Measurements from ENCODE around the gene CFAP97D1. TPM values are rescaled to one million over a fixed set of nuclear protein-coding genes. Genes with fewer than 3 reads are reported as not detected.

The CFAP97D1 gene
- total RNA-seq, 4 donors from 2014 or later = 0.42 TPM; not detected in 3

DNA sequence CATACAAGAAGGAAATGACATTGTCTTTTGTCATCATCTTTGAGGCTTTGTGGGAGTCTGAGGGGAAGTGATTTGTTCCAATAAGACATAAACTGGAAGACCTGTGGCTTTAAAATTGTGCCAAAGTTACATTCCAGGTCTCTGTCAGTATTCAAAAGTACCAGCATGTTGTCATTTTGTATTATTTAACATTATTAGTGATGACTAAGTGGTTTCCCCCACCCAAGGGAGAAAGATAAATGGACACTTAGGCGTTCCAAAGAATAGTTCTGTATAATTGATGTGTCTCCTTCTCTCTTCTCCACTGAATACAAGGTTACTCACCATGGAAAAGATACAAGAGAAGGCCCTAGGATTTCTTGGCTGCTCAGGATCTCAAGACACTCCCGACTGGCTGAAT is 3.8 kb downstream of the CFAP97D1 start:
- whole genome bisulfite sequencing, 2 donors = 56 to 75% methylated on average over 2 of the region's 2 CpGs
- Histone ChIP-seq H3K36me3 (no peaks in the 10 kb centered on the region), H3K4me3 (no peak overlapping the region), H3K27me3 (no peaks in the 10 kb centered on the region), H3K9me3 (no peaks in the 10 kb centered on the region), H3K4me1 (peaks cover 0 to 11% (median 5%) of the 10 kb centered on the region in 4 donors), H3K27ac (peak overlapping the region in 2 of 4 donors; percentile 38 to 74)
- TF ChIP-seq EP300 (IDR thresholded peaks at IDR 0.05) (no peak), POLR2A (IDR thresholded peaks at IDR 0.05) (no peak)
- TF ChIP-seq, protein P1, sequence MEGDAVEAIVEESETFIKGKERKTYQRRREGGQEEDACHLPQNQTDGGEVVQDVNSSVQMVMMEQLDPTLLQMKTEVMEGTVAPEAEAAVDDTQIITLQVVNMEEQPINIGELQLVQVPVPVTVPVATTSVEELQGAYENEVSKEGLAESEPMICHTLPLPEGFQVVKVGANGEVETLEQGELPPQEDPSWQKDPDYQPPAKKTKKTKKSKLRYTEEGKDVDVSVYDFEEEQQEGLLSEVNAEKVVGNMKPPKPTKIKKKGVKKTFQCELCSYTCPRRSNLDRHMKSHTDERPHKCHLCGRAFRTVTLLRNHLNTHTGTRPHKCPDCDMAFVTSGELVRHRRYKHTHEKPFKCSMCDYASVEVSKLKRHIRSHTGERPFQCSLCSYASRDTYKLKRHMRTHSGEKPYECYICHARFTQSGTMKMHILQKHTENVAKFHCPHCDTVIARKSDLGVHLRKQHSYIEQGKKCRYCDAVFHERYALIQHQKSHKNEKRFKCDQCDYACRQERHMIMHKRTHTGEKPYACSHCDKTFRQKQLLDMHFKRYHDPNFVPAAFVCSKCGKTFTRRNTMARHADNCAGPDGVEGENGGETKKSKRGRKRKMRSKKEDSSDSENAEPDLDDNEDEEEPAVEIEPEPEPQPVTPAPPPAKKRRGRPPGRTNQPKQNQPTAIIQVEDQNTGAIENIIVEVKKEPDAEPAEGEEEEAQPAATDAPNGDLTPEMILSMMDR (IDR thresholded peaks at IDR 0.05) = no peak
- no peak for DNase-seq (ENCODE audit: low spot score in 2 of 2)

DNA sequence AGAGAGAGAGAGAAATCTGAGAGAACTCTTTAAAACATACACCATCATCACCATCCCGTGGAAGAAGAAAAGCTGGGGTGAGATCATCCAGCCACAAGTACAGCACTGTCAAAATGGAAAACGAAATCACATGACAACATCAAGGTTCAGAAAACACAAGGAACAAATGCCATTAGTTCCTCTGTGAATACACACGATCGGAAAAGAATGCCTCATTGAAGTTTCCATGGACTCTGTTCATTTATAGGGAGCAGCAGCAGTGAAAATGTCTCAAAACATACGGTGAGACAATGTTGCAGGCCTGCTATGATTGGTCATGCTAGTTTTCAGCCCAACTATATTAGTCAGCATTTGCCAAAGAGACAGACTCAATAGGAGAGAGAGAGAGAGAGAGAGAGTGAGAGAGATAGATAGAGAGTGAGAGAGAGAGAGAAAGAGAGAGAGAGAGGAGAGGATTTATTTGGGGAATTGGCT is 4.4 kb downstream of the CFAP97D1 start:
- Histone ChIP-seq H3K4me3 (no peak overlapping the region), H3K36me3 (no peaks in the 10 kb centered on the region), H3K9me3 (no peaks in the 10 kb centered on the region), H3K27me3 (no peaks in the 10 kb centered on the region), H3K4me1 (peaks cover 0 to 5% (median under 1%) of the 10 kb centered on the region in 4 donors), H3K27ac (peak overlapping the region in 2 of 4 donors; percentile 38 to 74)
- WGBS, 2 donors = 33 to 36% methylated on average over 5 of the region's 5 CpGs
- TF ChIP-seq EP300 (IDR thresholded peaks at IDR 0.05) = no peak
- no peak for TF ChIP-seq POLR2A (IDR thresholded peaks at IDR 0.05)
- TF ChIP-seq, protein P1 (IDR thresholded peaks at IDR 0.05) = peak in 1 of 5 experiments; percentile 35
- DNase-seq (ENCODE audit: low spot score in 2 of 2) = no peak

DNA sequence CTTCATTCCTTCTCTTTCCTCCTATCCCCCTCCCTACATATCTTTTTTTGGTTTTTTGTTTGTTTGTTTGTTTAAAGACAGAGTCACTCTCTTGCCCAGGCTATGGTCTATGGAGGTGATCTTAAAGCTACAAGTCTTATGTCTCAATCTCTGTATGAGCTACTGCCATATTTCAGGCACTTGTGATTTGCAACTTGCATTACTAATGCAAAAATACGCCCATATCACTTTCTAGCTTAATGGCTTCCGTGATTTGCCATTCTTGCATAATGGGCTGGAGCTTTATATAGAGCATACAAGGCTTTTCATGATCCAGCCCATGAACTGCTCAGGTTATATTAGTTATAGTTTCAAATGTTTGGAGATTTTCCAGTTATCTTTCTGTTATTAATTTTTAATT is 7.5 kb downstream of the CFAP97D1 start:
- Histone ChIP-seq H3K4me3 (no peak overlapping the region), H3K36me3 (no peaks in the 10 kb centered on the region), H3K4me1 (peaks cover 0 to 2% (median 0%) of the 10 kb centered on the region in 4 donors), H3K27ac (no peak overlapping the region), H3K9me3 (no peaks in the 10 kb centered on the region), H3K27me3 (no peaks in the 10 kb centered on the region)
- no peak for DNase-seq (ENCODE audit: low spot score in 2 of 2)
- WGBS, 2 donors = 67 to 70% methylated on average over 2 of the region's 2 CpGs
- no peak for TF ChIP-seq POLR2A (IDR thresholded peaks at IDR 0.05)
- TF ChIP-seq, protein P1 (IDR thresholded peaks at IDR 0.05) = no peak
- no peak for TF ChIP-seq EP300 (IDR thresholded peaks at IDR 0.05)

DNA sequence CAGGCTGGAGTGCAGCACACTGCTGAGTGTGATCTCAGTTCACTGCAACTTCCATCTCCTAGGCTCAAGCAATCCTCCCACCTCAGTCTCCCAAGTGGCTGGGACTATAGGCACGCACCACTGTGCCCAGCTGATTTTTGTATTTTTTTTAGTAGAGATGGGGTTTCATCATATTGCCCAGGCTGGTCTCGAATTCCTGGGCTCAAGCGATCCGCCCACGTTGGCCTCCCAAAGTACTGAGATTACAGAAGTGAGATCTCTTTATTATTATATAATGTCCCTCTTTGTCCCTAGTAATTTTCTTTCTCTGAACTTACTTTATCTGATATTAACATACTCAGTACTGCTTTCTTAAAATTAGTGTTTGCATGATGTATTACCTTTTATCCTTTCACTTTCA is 8.3 kb downstream of the CFAP97D1 start:
- peaks cover 0 to 2% (median 0%) of the 10 kb centered on the region in 4 donors for H3K4me1 ChIP-seq

DNA sequence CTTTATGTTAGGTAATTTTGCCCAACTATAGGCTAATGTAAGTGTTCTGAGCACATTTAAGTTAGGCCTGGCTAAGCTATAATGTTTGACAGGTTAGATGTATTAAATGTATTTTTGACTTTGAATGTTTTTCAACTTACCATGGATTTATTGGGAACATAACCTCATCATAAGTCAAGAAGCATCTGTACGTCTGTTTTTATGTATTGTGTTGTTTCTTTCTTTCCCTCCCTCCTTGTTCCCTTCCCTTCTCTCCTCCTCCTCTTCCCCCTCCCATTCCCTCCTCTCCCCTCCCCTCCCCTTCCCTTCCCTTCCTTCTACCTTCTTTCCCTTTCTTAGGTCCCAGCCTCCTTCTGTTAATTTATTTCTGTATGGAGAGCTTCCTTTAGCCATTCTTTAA is 9.2 kb downstream of the CFAP97D1 start:
- H3K4me3 ChIP-seq = no peak overlapping the region
- H3K36me3 ChIP-seq = no peaks in the 10 kb centered on the region
- no peak for TF ChIP-seq POLR2A (IDR thresholded peaks at IDR 0.05)
- TF ChIP-seq, protein P1 (IDR thresholded peaks at IDR 0.05) = no peak
- TF ChIP-seq EP300 (IDR thresholded peaks at IDR 0.05) = no peak
- H3K4me1 ChIP-seq = peaks cover 0 to 2% (median 0%) of the 10 kb centered on the region in 4 donors
- no peaks in the 10 kb centered on the region for H3K27me3 ChIP-seq
- H3K9me3 ChIP-seq = no peaks in the 10 kb centered on the region
- 85 to 96% methylated on average over 1 of the region's 1 CpG for WGBS, 2 donors
- no peak overlapping the region for H3K27ac ChIP-seq
- no peak for DNase-seq (ENCODE audit: low spot score in 2 of 2)

More for the DNA sequence above, 8.3 kb downstream of the CFAP97D1 start:
- Histone ChIP-seq H3K9me3 (no peaks in the 10 kb centered on the region), H3K4me3 (no peak overlapping the region), H3K27ac (no peak overlapping the region), H3K36me3 (no peaks in the 10 kb centered on the region), H3K27me3 (no peaks in the 10 kb centered on the region)
- TF ChIP-seq POLR2A (IDR thresholded peaks at IDR 0.05) (no peak), EP300 (IDR thresholded peaks at IDR 0.05) (no peak)
- TF ChIP-seq, protein P1 (IDR thresholded peaks at IDR 0.05) = no peak
- 81 to 83% methylated on average over 5 of the region's 5 CpGs for WGBS, 2 donors
- DNase-seq (ENCODE audit: low spot score in 2 of 2) = no peak
